OCI-M2 (cell line): ENCODE data around the gene SLC6A9.
A peak's percentile ranks its signal among the peaks of the same experiment; 100 is the strongest.

ENCODE experiments used
- DNase-seq: peaks from one replicate; lab custom pipeline; 2025; ENCODE audit not compliant: unreplicated experiment; lab: John Stamatoyannopoulos, UW

Gene SLC6A9

GRCh38 chr1:43986712-43987111 lies 44.5 kb downstream of the SLC6A9 start:
- DNase-seq: no peak

GRCh38 chr1:43985984-43986595 lies 45.2 kb downstream of the SLC6A9 start:
- no peak for DNase-seq

GRCh38 chr1:43984855-43985254 lies 46.4 kb downstream of the SLC6A9 start:
- DNase-seq: no peak

- no peak for DNase-seq
These were observed 47.9 kb downstream of the SLC6A9 start for GRCh38 chr1:43983253-43983899.

DNA sequence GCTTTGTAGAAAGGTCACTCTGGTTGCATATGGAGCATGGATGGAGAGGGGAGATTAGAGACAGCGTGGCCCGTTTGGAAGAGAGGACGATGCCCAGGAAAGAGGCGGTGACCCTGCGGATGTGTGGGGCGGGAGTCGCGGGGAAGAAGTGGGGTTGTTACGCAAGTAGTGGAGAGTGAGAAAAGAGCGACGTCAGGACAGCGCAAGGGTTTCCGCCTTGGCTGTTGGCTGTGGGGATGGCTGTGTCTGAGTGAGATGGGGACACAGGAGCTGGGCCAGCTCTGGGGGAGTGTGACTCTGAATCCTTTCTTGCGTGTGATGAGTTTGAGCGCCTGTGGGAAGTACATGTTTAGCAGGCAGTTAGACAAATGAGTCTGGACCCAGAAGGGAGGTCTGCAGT lies 48.5 kb downstream of the SLC6A9 start:
- DNase-seq: no peak

GRCh38 chr1:43982241-43982640 lies 49.0 kb downstream of the SLC6A9 start:
- DNase-seq: no peak

GRCh38 chr1:43981636-43982035 lies 49.6 kb downstream of the SLC6A9 start:
- DNase-seq: no peak

GRCh38 chr1:43981135-43981491 lies 50.1 kb downstream of the SLC6A9 start:
- DNase-seq: no peak

- DNase-seq: no peak
These were observed 50.8 kb downstream of the SLC6A9 start for GRCh38 chr1:43980255-43981134.

DNA sequence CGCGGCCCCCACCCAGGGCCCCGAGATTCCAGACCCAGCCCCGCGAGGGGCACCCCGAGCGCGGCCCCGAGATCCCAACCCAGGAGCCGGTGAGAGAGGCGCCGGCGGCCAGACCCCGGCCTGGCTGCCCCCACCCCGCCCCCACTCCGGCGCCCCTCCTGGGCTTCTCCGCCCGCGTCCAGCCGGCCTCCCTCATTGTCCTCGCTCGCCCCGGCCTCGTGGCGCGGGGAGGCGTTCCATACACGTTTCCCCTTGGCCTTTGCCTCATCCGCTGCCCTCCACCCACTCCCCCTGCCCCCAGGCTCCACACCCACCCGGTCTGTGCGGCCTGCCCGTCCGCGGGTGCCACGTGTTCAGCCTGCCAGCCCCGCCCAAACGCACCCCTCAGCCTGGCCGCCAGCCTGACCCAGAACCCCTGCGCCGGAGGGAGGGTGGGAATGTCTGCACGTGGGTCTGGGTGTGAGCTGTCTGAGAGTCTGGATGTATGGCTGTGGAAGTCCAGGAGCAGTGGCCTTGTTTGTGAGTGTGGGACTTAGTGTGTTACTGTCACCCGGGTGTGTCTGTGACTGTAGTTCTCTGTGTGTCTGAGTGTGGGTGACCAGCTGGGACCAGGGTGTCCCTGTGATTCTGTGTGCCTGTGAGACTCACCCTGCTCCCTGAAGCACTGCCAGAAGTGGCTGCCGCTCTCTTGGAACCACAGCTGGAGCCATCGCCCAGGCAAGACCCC lies 51.6 kb downstream of the SLC6A9 start:
- DNase-seq: no peak

GRCh38 chr1:43979261-43979527 lies 52.1 kb downstream of the SLC6A9 start:
- no peak for DNase-seq

DNA sequence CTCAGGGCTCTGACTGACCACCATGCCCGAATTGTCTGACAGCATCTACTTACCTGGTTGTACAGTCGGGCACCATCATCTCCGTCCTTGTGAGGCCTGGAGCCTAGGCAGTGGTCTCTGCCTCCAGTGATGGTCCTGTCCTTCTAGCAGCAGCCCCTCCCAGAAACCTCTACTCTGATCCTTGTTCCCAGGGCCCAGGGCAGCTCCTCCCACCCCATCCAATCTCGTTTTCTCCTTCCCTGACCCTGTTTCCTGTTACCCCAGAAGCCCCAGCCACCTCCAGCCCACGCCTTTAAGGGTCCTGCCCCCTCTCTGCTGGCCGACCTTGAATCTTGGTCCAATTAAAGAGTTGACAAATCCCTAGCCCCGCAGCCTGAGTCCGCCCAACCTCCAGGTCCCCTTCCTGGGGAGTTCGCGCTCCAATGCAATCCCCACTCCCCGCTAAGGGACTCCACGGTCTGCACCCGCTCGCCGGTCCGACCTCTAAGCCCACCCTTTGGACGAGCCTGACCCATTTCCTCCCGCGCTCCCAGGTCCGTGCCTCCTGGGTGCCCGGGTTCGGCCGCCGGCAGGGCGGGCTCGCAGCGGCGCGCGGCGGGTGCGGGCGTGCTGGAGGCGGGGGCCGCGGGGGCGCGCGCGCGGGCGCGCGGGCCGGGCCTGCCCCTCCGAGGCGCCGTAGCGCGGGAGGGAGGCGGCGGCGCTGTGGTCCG lies 52.6 kb downstream of the SLC6A9 start, which contains the start of gene B4GALT2:
B4GALT2 (plus strand) TSS at position 660 of the 710 bp plus-strand sequence. CDS start 1,951 bp downstream, outside the sequence.
- no peak for DNase-seq

- DNase-seq: no peak
These were observed 53.1 kb downstream of the SLC6A9 start for GRCh38 chr1:43978264-43978550.

DNA sequence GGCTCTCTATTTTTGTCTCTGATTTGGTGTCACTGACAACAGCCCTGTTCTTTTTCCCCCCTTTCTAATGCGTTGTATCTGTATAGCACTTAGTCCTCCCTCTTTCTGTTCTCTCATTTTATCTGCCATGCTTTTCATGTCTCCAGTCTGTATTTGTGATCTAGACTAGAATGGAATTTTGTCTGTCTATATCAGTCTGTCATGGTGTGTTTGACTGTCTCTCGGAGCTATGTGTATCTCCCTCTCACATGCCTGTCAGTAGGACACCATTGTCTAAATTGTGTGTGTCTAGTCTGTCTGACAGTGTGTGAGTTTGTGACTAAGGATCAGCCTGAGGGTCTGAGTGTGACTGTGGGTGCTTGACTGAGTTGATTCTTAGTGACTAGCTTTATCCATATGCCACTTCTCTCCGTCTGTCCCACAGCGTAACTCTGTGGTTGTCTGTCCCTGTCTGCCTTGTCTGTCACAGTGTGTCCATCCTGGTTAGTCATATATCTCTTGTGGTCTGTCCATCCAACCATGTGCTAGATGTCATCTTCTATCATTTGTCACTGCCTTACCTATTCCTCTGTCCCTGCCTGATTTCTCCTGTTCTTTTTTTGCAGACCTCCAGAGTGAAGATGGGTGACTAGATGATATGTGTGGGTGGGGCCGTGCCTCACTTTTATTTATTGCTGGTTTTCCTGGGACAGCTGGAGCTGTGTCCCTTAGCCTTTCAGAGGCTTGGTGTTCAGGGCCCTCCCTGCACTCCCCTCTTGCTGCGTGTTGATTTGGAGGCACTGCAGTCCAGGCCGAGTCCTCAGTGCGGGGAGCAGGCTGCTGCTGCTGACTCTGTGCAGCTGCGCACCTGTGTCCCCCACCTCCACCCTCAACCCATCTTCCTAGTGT lies 53.6 kb downstream of the SLC6A9 start:
- no peak for DNase-seq

GRCh38 chr1:43976890-43977289 lies 54.4 kb downstream of the SLC6A9 start:
- no peak for DNase-seq

DNA sequence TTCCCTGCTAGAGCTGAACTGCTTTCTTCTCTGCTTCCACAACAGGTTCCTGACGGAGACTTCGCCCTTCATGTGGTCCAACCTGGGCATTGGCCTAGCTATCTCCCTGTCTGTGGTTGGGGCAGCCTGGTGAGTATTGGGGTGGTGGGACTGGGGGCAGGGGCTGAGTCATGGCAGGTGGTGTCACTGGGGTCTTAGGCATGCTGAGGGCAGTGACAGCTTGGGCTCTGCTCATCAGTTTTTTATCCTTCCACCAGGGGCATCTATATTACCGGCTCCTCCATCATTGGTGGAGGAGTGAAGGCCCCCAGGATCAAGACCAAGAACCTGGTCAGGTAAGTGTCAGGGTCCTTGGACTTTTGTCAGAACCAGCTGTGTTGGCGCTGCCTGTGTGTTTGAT lies 55.2 kb downstream of the SLC6A9 start:
- DNase-seq: no peak

GRCh38 chr1:43975249-43975961 lies 55.9 kb downstream of the SLC6A9 start:
- no peak for DNase-seq

GRCh38 chr1:43974443-43975248 lies 56.6 kb downstream of the SLC6A9 start, which contains the start of gene ATP6V0B:
Gene ATP6V0B, plus strand, starts transcription at chr1:43974960. Its CDS starts 81 bp downstream, at chr1:43975041.
- DNase-seq: peak; percentile 56
